SK-N-SH (cell line): Measurements from ENCODE around the gene BMX. TPM values are rescaled to one million over a fixed set of nuclear protein-coding genes. Genes with fewer than 3 reads are reported as not detected.

Experiments used
- CTCF ChIA-PET: fragments of 300-600, 350-600 bp; formaldehyde crosslinking; extraction: SDS; loops from one replicate; lab custom pipeline; 2021; lab: Yijun Ruan, JAX
- POLR2A ChIA-PET: fragments of 350-600 bp; sonication (Branson Sonifier 250); formaldehyde crosslinking; extraction: SDS; loops from one replicate; lab custom pipeline; 2020; ENCODE audit warnings: antibody characterized with exemption, inconsistent platforms; lab: Yijun Ruan, JAX
- DNase-seq: peaks from one replicate; pipeline ENCODE4 v3.0.0; 2012
- H2AFZ ChIP-seq: fragments of 200-600 bp; sonication (generic); 2 replicates; pipeline ENCODE4 v1.8.1; 2016; ENCODE audit warnings: antibody characterized with exemption, mild to moderate bottlenecking, low read depth
- H3F3A ChIP-seq: fragments of 200-600 bp; sonication (generic); replicated peaks from 2 replicates; pipeline ENCODE3; 2016; ENCODE audit warnings: antibody characterized with exemption, mild to moderate bottlenecking; ENCODE audit not compliant: insufficient read depth
- H3K27ac ChIP-seq, 2 experiments: fragments of 200-500 bp in 1 of 2; fragments of 200-600 bp in 1 of 2; sonication (Bioruptor generic) in 1 of 2; sonication (generic), shearing (Covaris generic) in 1 of 2; 2 replicates each; pipeline versions ENCODE4 v1.5.1 to v1.6.1; 2014 to 2016; ENCODE audit warnings: low read depth in 2 of 2, inconsistent platforms in 1 of 2, low read length in 1 of 2, mild to moderate bottlenecking in 1 of 2, mixed read lengths in 1 of 2
- H3K27me3 ChIP-seq: fragments of 200-600 bp; sonication (generic), shearing (Covaris generic); 2 replicates; pipeline ENCODE4 v1.6.1; 2016; ENCODE audit warnings: mixed run types; ENCODE audit not compliant: insufficient read depth
- H3K36me3 ChIP-seq, 2 experiments: fragments of 200-500 bp in 1 of 2; fragments of 200-600 bp in 1 of 2; sonication (Bioruptor generic) in 1 of 2; sonication (generic) in 1 of 2; replicated peaks in 1 of 2; 2 replicates each; pipeline versions ENCODE3 to v1.5.1; 2014 to 2016; ENCODE audit warnings: low read length in 1 of 2, mild to moderate bottlenecking in 1 of 2; ENCODE audit not compliant: insufficient read depth in 2 of 2, control insufficient read depth in 1 of 2
- H3K4me1 ChIP-seq, 2 experiments: fragments of 200-500 bp in 1 of 2; fragments of 200-600 bp in 1 of 2; sonication (Bioruptor generic) in 1 of 2; sonication (generic), shearing (Covaris generic) in 1 of 2; 2 replicates each; pipeline versions ENCODE4 v1.5.1 to v1.6.1; 2014 to 2016; ENCODE audit warnings: low read depth in 1 of 2, low read length in 1 of 2, mixed run types in 1 of 2; ENCODE audit not compliant: insufficient read depth in 2 of 2, control insufficient read depth in 1 of 2
- H3K4me2 ChIP-seq: fragments of 200-600 bp; sonication (generic), shearing (Covaris generic); 2 replicates; pipeline ENCODE4 v1.6.1; 2017; ENCODE audit warnings: mixed run types
- H3K4me3 ChIP-seq, 2 experiments: fragments of 200-500 bp in 1 of 2; fragments of 200-600 bp in 1 of 2; sonication (Bioruptor generic) in 1 of 2; sonication (generic), shearing (Covaris generic) in 1 of 2; 2 replicates each; pipeline versions ENCODE4 v1.5.1 to v1.8.1; 2014 to 2016; ENCODE audit warnings: low read depth in 2 of 2, inconsistent platforms in 1 of 2, low read length in 1 of 2, mild to moderate bottlenecking in 1 of 2, mixed read lengths in 1 of 2, moderate library complexity in 1 of 2
- H3K79me2 ChIP-seq: fragments of 200-600 bp; sonication (generic); 2 replicates; pipeline ENCODE4 v1.8.1; 2017; ENCODE audit warnings: mild to moderate bottlenecking; ENCODE audit not compliant: insufficient read depth
- H3K9ac ChIP-seq: fragments of 200-600 bp; sonication (generic); 2 replicates; pipeline ENCODE4 v1.6.1; 2017; ENCODE audit warnings: mixed run types
- H3K9me2 ChIP-seq: fragments of 200-600 bp; sonication (generic); 2 replicates; pipeline ENCODE4 v1.6.1; 2017; ENCODE audit warnings: mixed run types
- H3K9me3 ChIP-seq: fragments of 200-600 bp; sonication (generic); 2 replicates; pipeline ENCODE4 v1.6.1; 2017; ENCODE audit warnings: mixed run types, mild to moderate bottlenecking, moderate library complexity
- H4K20me1 ChIP-seq: fragments of 200-600 bp; sonication (generic); 2 replicates; pipeline ENCODE4 v1.6.1; 2017; ENCODE audit warnings: mild to moderate bottlenecking, mixed run types; ENCODE audit not compliant: insufficient read depth
- CHD2 ChIP-seq: fragments of 150-350 bp; IDR thresholded peaks from 2 replicates; pipeline ENCODE4 v1.6.1; 2018; ENCODE audit warnings: low read length; ENCODE audit not compliant: partially characterized antibody
- EZH2phosphoT487 ChIP-seq: fragments of 200-600 bp; sonication (generic); IDR thresholded peaks from 2 replicates; pipeline ENCODE4 v1.6.1; 2017; ENCODE audit warnings: low read depth, mixed run types, mild to moderate bottlenecking, antibody characterized with exemption, moderate library complexity, borderline replicate concordance
- FOSL2 ChIP-seq: IDR thresholded peaks from 2 replicates; pipeline ENCODE4 v1.4.0; 2012; ENCODE audit warnings: low read depth, mild to moderate bottlenecking, moderate library complexity, borderline replicate concordance
- FOXJ3 ChIP-seq: sonication (generic); formaldehyde crosslinking; IDR thresholded peaks from 2 replicates; pipeline ENCODE4 v1.5.1; 2020; ENCODE audit warnings: mild to moderate bottlenecking, missing genetic modification reagents
- GABPA ChIP-seq: IDR thresholded peaks from 2 replicates; pipeline ENCODE4 v1.4.0; 2012; ENCODE audit warnings: low read depth, mild to moderate bottlenecking
- GATA2 ChIP-seq: sonication (generic); formaldehyde crosslinking; IDR thresholded peaks from 2 replicates; pipeline ENCODE4 v1.5.0; 2020; ENCODE audit warnings: mild to moderate bottlenecking, missing genetic modification reagents
- MEF2A ChIP-seq: IDR thresholded peaks from 2 replicates; pipeline ENCODE4 v1.4.0; 2012; ENCODE audit warnings: low read depth, borderline replicate concordance
- NFIC ChIP-seq: IDR thresholded peaks from 2 replicates; pipeline ENCODE4 v1.4.0; 2012; ENCODE audit warnings: borderline replicate concordance
- RCOR1 ChIP-seq: fragments of 150-350 bp; IDR thresholded peaks from 2 replicates; pipeline ENCODE4 v1.6.1; 2017; ENCODE audit warnings: antibody characterized with exemption, low read length
- SIN3A ChIP-seq: IDR thresholded peaks from 2 replicates; pipeline ENCODE4 v1.6.1; 2012; ENCODE audit warnings: low read depth, mild to moderate bottlenecking, low read length, moderate library complexity, borderline replicate concordance
- TAF1 ChIP-seq: IDR thresholded peaks from 2 replicates; pipeline ENCODE4 v1.6.1; 2012; ENCODE audit warnings: low read depth, mild to moderate bottlenecking, low read length, moderate library complexity, borderline replicate concordance
- TEAD4 ChIP-seq: IDR thresholded peaks from 2 replicates; pipeline ENCODE4 v1.4.0; 2012; ENCODE audit warnings: mild to moderate bottlenecking, borderline replicate concordance; ENCODE audit not compliant: insufficient read depth
- YY1 ChIP-seq: IDR thresholded peaks from 2 replicates; pipeline ENCODE4 v1.4.0; 2012; ENCODE audit warnings: low read depth, mild to moderate bottlenecking
- WGBS: methylation state at CpG from one replicate; pipeline ENCODE4 v1.1.6; 2017; ENCODE audit warnings: low lambda C conversion rate; 5-methylcytosine and 5-hydroxymethylcytosine counted together
- polyA plus RNA-seq, 3 experiments: library from polyadenylated mRNA; depleted of rRNA; stranded (reverse); fragments of >200 nt; gene quantifications; 2 replicates each; pipeline ENCODE4 v1.2.3, GENCODE V29; 2012
- TF ChIP-seq, protein P1 (sequence below): IDR thresholded peaks from 2 replicates; pipeline ENCODE4 v1.4.0; 2012; ENCODE audit warnings: low read depth, borderline replicate concordance
- TF ChIP-seq, protein P2 (sequence below): IDR thresholded peaks from 2 replicates; pipeline ENCODE4; 2012

The BMX gene
- polyA plus RNA-seq, 1 of the 3 experiments (the other 2 are of a cell fraction), result not detected

DNA sequence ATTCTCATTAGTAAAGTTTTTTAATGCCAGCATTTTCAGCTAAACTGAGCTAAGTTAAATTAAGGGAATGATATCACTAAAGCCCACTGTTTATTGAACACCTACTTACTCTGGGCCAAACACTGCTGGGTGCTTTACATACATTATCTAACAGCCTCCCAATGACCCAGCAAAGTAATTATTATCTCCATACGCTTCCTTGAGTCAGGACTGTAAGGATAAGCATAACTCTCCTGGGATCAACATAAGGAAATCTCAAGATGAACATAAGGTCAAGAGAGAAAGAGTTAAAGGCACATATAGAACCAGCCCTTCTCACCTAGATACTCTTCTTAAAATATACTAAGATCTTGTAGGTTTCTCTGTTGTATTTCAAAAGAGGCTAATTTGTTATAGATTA, 13.7 kb downstream of the BMX start:
- no peaks in the 10 kb centered on the region for H4K20me1 ChIP-seq
- 14% methylated on average over 1 of the region's 1 CpG for WGBS
- CTCF ChIA-PET, result interaction anchor here (1.3 kb wide), 1 partner anchor 12 kb away, joined by 3 read pairs; no protein-coding TSS in a partner anchor

DNA sequence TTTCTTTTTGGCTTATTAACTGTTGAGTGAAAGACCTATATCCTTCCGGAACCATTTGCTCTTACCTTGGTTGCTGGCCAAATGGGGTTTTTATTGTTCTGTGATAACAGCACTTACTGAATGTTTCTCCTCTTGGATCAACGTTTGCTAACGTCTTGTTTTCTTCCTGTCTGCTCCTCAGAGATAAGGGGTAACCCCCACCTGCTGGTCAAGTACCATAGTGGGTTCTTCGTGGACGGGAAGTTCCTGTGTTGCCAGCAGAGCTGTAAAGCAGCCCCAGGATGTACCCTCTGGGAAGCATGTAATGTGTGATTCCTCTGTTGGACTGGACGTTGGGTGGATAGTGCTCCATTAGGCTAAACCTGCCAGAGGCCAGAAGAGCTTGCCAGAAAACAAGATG, 15.3 kb downstream of the BMX start:
- Histone ChIP-seq H3K9ac (no peak overlapping the region), H3K27ac (no peak overlapping the region)
- TF ChIP-seq FOSL2 (no peak), EZH2phosphoT487 (no peak), SIN3A (no peak), YY1 (no peak), TAF1 (no peak), FOXJ3 (CRISPR knock-in tag) (no peak), CHD2 (no peak)
- TF ChIP-seq, all 33 proteins: peak for 0
- no peaks in the 10 kb centered on the region for H3K36me3 ChIP-seq
- WGBS, result 16% methylated on average over 6 of the region's 6 CpGs
- POLR2A ChIA-PET, result no interaction called here
- H4K20me1 ChIP-seq, result no peaks in the 10 kb centered on the region
- H3K27me3 ChIP-seq, result no peaks in the 10 kb centered on the region
- peaks cover 0 to 2% of the 10 kb centered on the region in 2 experiments; a peak in 1 of 4 replicates for H3K4me1 ChIP-seq
- no peaks in the 10 kb centered on the region for H3K9me3 ChIP-seq
- DNase-seq, result no peak
- no peaks in the 10 kb centered on the region for H3K9me2 ChIP-seq
- no peak overlapping the region for H3K4me2 ChIP-seq
- no peaks in the 10 kb centered on the region for H3K79me2 ChIP-seq
- CTCF ChIA-PET, result no interaction called here
- no peak overlapping the region for H2AFZ ChIP-seq
- H3F3A ChIP-seq, result no peaks in the 10 kb centered on the region
- no peak overlapping the region for H3K4me3 ChIP-seq

More for the DNA sequence above, 13.7 kb downstream of the BMX start:
- Histone ChIP-seq H3K4me3 (no peak overlapping the region), H3K27ac (no peak overlapping the region), H3K79me2 (no peaks in the 10 kb centered on the region), H3F3A (no peaks in the 10 kb centered on the region), H3K9me2 (no peaks in the 10 kb centered on the region)
- DNase-seq, result no peak
- TF ChIP-seq, protein P1, sequence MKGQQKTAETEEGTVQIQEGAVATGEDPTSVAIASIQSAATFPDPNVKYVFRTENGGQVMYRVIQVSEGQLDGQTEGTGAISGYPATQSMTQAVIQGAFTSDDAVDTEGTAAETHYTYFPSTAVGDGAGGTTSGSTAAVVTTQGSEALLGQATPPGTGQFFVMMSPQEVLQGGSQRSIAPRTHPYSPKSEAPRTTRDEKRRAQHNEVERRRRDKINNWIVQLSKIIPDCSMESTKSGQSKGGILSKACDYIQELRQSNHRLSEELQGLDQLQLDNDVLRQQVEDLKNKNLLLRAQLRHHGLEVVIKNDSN, result no peak
- no peak for TF ChIP-seq GABPA
- no peak for TF ChIP-seq MEF2A
- TF ChIP-seq TEAD4, result no peak
- no peak for TF ChIP-seq FOXJ3 (CRISPR knock-in tag)
- no peak for TF ChIP-seq FOSL2
- no peak for TF ChIP-seq NFIC
- TF ChIP-seq, protein P2, sequence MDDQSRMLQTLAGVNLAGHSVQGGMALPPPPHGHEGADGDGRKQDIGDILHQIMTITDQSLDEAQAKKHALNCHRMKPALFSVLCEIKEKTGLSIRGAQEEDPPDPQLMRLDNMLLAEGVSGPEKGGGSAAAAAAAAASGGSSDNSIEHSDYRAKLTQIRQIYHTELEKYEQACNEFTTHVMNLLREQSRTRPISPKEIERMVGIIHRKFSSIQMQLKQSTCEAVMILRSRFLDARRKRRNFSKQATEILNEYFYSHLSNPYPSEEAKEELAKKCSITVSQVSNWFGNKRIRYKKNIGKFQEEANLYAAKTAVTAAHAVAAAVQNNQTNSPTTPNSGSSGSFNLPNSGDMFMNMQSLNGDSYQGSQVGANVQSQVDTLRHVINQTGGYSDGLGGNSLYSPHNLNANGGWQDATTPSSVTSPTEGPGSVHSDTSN, result no peak
- TF ChIP-seq CHD2, result no peak
- TF ChIP-seq GATA2 (CRISPR knock-in tag), result no peak
- TF ChIP-seq RCOR1, result no peak
- TF ChIP-seq, all 33 proteins: peak for 0
- Histone ChIP-seq H2AFZ (no peak overlapping the region), H3K4me2 (no peak overlapping the region), H3K4me1 (peaks cover 0 to 2% of the 10 kb centered on the region in 2 experiments; a peak in 1 of 4 replicates), H3K9me3 (no peaks in the 10 kb centered on the region), H3K9ac (no peak overlapping the region), H3K27me3 (no peaks in the 10 kb centered on the region), H3K36me3 (no peaks in the 10 kb centered on the region)
- POLR2A ChIA-PET, result no interaction called here
